Neuronal stem cell (in vitro differentiated cells): ENCODE results near the gene SMYD3.

ENCODE experiments used
- DNase-seq: peaks from one replicate; pipeline ENCODE4 v3.0.0-alpha.2; 2013; ENCODE audit warnings: low spot score
- H2AFZ ChIP-seq: one replicate; pipeline ENCODE4 v1.6.1; 2013; ENCODE audit warnings: mild to moderate bottlenecking, low read length, inconsistent platforms
- H2AK5ac ChIP-seq: 2 replicates; pipeline ENCODE4 v1.6.1; 2013; ENCODE audit warnings: low read depth, mild to moderate bottlenecking, inconsistent platforms, low read length, moderate library complexity, mixed read lengths
- H2BK120ac ChIP-seq: 2 replicates; pipeline ENCODE4 v1.6.1; 2013; ENCODE audit warnings: low read depth, mild to moderate bottlenecking, inconsistent platforms, low read length, moderate library complexity, mixed read lengths
- H2BK12ac ChIP-seq: one replicate; pipeline ENCODE4 v1.6.1; 2013; ENCODE audit warnings: low read length, inconsistent platforms
- H2BK15ac ChIP-seq: 2 replicates; pipeline ENCODE4 v1.6.1; 2013; ENCODE audit warnings: mild to moderate bottlenecking, low read length, inconsistent platforms, mixed read lengths
- H2BK5ac ChIP-seq: one replicate; pipeline ENCODE4 v1.6.1; 2013; ENCODE audit warnings: inconsistent platforms, mild to moderate bottlenecking, low read length, moderate library complexity
- H3K14ac ChIP-seq: one replicate; pipeline ENCODE4 v1.6.1; 2013; ENCODE audit warnings: low read length, inconsistent platforms
- H3K18ac ChIP-seq: 2 replicates; pipeline ENCODE4 v1.6.1; 2013; ENCODE audit warnings: low read length, inconsistent platforms
- H3K23ac ChIP-seq: 2 replicates; pipeline ENCODE4 v1.6.1; 2013; ENCODE audit warnings: low read depth, mild to moderate bottlenecking, mixed read lengths, low read length, inconsistent platforms; ENCODE audit not compliant: poor library complexity
- H3K27ac ChIP-seq: replicated peaks from 3 replicates; pipeline ENCODE4 v1.5.1; 2013; ENCODE audit warnings: low read length, inconsistent platforms
- H3K27me3 ChIP-seq, 3 experiments: 2 replicates each; pipeline ENCODE4 v1.6.1; 2013; ENCODE audit warnings: low read length in 3 of 3, mild to moderate bottlenecking in 2 of 3, inconsistent platforms in 1 of 3, low read depth in 1 of 3, mixed read lengths in 1 of 3, moderate library complexity in 1 of 3; ENCODE audit not compliant: control insufficient read depth in 3 of 3, insufficient read depth in 3 of 3
- H3K36me3 ChIP-seq, 2 donors: replicated peaks in 1 of 2; 2 replicates each; pipeline ENCODE4 v1.6.1; 2013; ENCODE audit warnings: low read length in 2 of 2; ENCODE audit not compliant: control insufficient read depth in 2 of 2, insufficient read depth in 2 of 2
- H3K4ac ChIP-seq: 2 replicates; pipeline ENCODE4 v1.6.1; 2013; ENCODE audit warnings: inconsistent platforms, mild to moderate bottlenecking, low read length, moderate library complexity
- H3K4me1 ChIP-seq, 2 donors: 1 replicate in 1 of 2; 2 replicates in 1 of 2; pipeline ENCODE4 v1.6.1; 2013; ENCODE audit warnings: low read length in 2 of 2, low read depth in 1 of 2; ENCODE audit not compliant: control insufficient read depth in 2 of 2, insufficient read depth in 1 of 2
- H3K4me2 ChIP-seq: one replicate; pipeline ENCODE4 v1.6.1; 2013; ENCODE audit warnings: mild to moderate bottlenecking, low read length, inconsistent platforms; ENCODE audit not compliant: insufficient read depth, poor library complexity, severe bottlenecking
- H3K4me3 ChIP-seq, 2 donors: 2 replicates each; pipeline ENCODE4 v1.5.1; 2013; ENCODE audit warnings: low read length in 2 of 2, mild to moderate bottlenecking in 2 of 2, inconsistent platforms in 1 of 2, moderate library complexity in 1 of 2
- H3K79me1 ChIP-seq: one replicate; pipeline ENCODE4 v1.6.1; 2013; ENCODE audit warnings: low read depth, mild to moderate bottlenecking, inconsistent platforms, low read length, moderate library complexity
- H3K9ac ChIP-seq: one replicate; pipeline ENCODE4 v1.6.1; 2013; ENCODE audit warnings: mild to moderate bottlenecking, low read depth, low read length, inconsistent platforms; ENCODE audit not compliant: poor library complexity
- H3K9me3 ChIP-seq, 2 donors: replicated peaks in 1 of 2; 2 replicates each; pipeline versions ENCODE3 to v1.6.1; 2013; ENCODE audit warnings: low read length in 2 of 2, mild to moderate bottlenecking in 2 of 2, inconsistent platforms in 1 of 2, low read depth in 1 of 2, mixed read lengths in 1 of 2, moderate library complexity in 1 of 2; ENCODE audit not compliant: control insufficient read depth in 2 of 2, insufficient read depth in 1 of 2
- H4K8ac ChIP-seq: one replicate; pipeline ENCODE4 v1.6.1; 2013; ENCODE audit warnings: low read depth, mild to moderate bottlenecking, inconsistent platforms, low read length, moderate library complexity
- H4K91ac ChIP-seq: one replicate; pipeline ENCODE4 v1.6.1; 2013; ENCODE audit warnings: low read length, low read depth, mild to moderate bottlenecking, inconsistent platforms; ENCODE audit not compliant: poor library complexity
- WGBS, 2 donors: extraction: QIAGEN DNeasy Blood & Tissue Kit; methylation state at CpG; one replicate each; pipeline ENCODE4 v1.1.7; 2013; ENCODE audit warnings: missing lambda C conversion rate in 2 of 2, mixed read lengths in 1 of 2; ENCODE audit not compliant: insufficient read length in 2 of 2, insufficient replicate concordance in 1 of 2; ENCODE audit errors: extremely low coverage in 2 of 2; 5-methylcytosine and 5-hydroxymethylcytosine counted together

The SMYD3 gene

DNA sequence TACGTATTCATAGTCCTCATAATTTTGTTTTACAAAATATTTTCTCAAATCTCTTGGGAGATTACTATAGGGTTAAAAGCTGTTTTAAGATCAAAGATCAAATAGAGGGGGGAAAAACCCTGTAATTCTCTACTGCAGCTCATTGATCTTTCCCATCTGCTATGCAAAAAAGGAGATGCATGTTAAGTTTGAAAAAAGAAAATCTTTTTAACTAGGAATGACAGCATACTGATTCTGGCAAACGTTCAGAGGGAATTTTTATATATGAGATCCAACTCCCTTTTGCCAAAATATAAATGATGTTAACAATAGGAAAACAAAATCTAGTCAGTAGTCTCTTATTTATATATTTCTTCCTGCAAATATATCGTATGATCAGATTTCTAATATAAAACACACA, 69.1 kb downstream of the SMYD3 start:
- H2BK15ac ChIP-seq, result no peak overlapping the region
- H3K18ac ChIP-seq, result no peak overlapping the region
- no peak overlapping the region for H3K9ac ChIP-seq
- H4K8ac ChIP-seq, result no peak overlapping the region
- no peak overlapping the region for H3K4me3 ChIP-seq
- no peaks in the 10 kb centered on the region for H3K79me1 ChIP-seq
- H2BK120ac ChIP-seq, result no peak overlapping the region
- H3K14ac ChIP-seq, result no peak overlapping the region
- no peaks in the 10 kb centered on the region for H3K36me3 ChIP-seq
- no peak overlapping the region for H2AK5ac ChIP-seq
- no peak overlapping the region for H3K4ac ChIP-seq
- H4K91ac ChIP-seq, result no peak overlapping the region
- H2AFZ ChIP-seq, result no peak overlapping the region
- no peaks in the 10 kb centered on the region for H3K27me3 ChIP-seq
- DNase-seq, result no peak
- H2BK5ac ChIP-seq, result no peak overlapping the region
- no peak overlapping the region for H3K27ac ChIP-seq
- no peak overlapping the region for H3K4me2 ChIP-seq
- no peaks in the 10 kb centered on the region for H3K4me1 ChIP-seq
- H3K23ac ChIP-seq, result no peak overlapping the region
- H3K9me3 ChIP-seq, result peaks cover 3 to 6% of the 10 kb centered on the region in 2 donors
- no peak overlapping the region for H2BK12ac ChIP-seq
- no CpG with 5 or more reads among the region's 3 CpGs for WGBS, 2 donors

GRCh38 chr1:246435421-246436041, 71.5 kb downstream of the SMYD3 start:
- Histone ChIP-seq H2BK15ac (no peak overlapping the region), H2BK12ac (no peak overlapping the region), H2AK5ac (no peak overlapping the region), H3K36me3 (no peaks in the 10 kb centered on the region), H3K14ac (no peak overlapping the region), H4K8ac (no peak overlapping the region), H3K9me3 (peaks cover 3 to 6% of the 10 kb centered on the region in 2 donors), H3K18ac (no peak overlapping the region), H3K4me2 (no peak overlapping the region), H3K4ac (no peak overlapping the region), H2AFZ (no peak overlapping the region), H2BK5ac (no peak overlapping the region), H3K4me1 (no peaks in the 10 kb centered on the region), H3K27ac (no peak overlapping the region), H3K23ac (no peak overlapping the region), H3K4me3 (no peak overlapping the region), H4K91ac (no peak overlapping the region), H3K79me1 (no peaks in the 10 kb centered on the region), H3K9ac (no peak overlapping the region), H2BK120ac (no peak overlapping the region), H3K27me3 (no peaks in the 10 kb centered on the region)
- WGBS, 2 donors, result no CpG with 5 or more reads among the region's 6 CpGs
- no peak for DNase-seq

GRCh38 chr1:246434335-246434734, 72.7 kb downstream of the SMYD3 start:
- no peaks in the 10 kb centered on the region for H3K79me1 ChIP-seq
- H3K4me2 ChIP-seq, result no peak overlapping the region
- no CpG with 5 or more reads among the region's 5 CpGs for WGBS, 2 donors
- no peaks in the 10 kb centered on the region for H3K4me1 ChIP-seq
- no peak overlapping the region for H2AFZ ChIP-seq
- no peak overlapping the region for H3K4me3 ChIP-seq
- no peak overlapping the region for H2BK120ac ChIP-seq
- H3K14ac ChIP-seq, result no peak overlapping the region
- H3K18ac ChIP-seq, result no peak overlapping the region
- H2BK15ac ChIP-seq, result no peak overlapping the region
- H3K9me3 ChIP-seq, result peaks cover 3 to 6% of the 10 kb centered on the region in 2 donors
- H3K27ac ChIP-seq, result no peak overlapping the region
- H4K91ac ChIP-seq, result no peak overlapping the region
- H4K8ac ChIP-seq, result no peak overlapping the region
- DNase-seq, result no peak
- no peak overlapping the region for H3K4ac ChIP-seq
- no peaks in the 10 kb centered on the region for H3K27me3 ChIP-seq
- H3K23ac ChIP-seq, result no peak overlapping the region
- H2AK5ac ChIP-seq, result no peak overlapping the region
- no peak overlapping the region for H2BK12ac ChIP-seq
- H3K36me3 ChIP-seq, result no peaks in the 10 kb centered on the region
- H2BK5ac ChIP-seq, result no peak overlapping the region
- H3K9ac ChIP-seq, result no peak overlapping the region

GRCh38 chr1:246428542-246429308, 78.4 kb downstream of the SMYD3 start:
- H3K4me1 ChIP-seq, result no peaks in the 10 kb centered on the region
- H3K14ac ChIP-seq, result no peak overlapping the region
- H4K8ac ChIP-seq, result no peak overlapping the region
- H3K36me3 ChIP-seq, result no peaks in the 10 kb centered on the region
- no peak overlapping the region for H3K27ac ChIP-seq
- no peaks in the 10 kb centered on the region for H3K9me3 ChIP-seq
- H3K4me3 ChIP-seq, result no peak overlapping the region
- no CpG with 5 or more reads among the region's 9 CpGs for WGBS, 2 donors
- no peak overlapping the region for H3K9ac ChIP-seq
- H3K18ac ChIP-seq, result no peak overlapping the region
- no peak overlapping the region for H2AFZ ChIP-seq
- DNase-seq, result no peak
- no peak overlapping the region for H3K4ac ChIP-seq
- no peak overlapping the region for H2BK15ac ChIP-seq
- no peak overlapping the region for H4K91ac ChIP-seq
- no peak overlapping the region for H2AK5ac ChIP-seq
- H2BK12ac ChIP-seq, result no peak overlapping the region
- H3K27me3 ChIP-seq, result no peaks in the 10 kb centered on the region
- H2BK5ac ChIP-seq, result no peak overlapping the region
- no peak overlapping the region for H3K4me2 ChIP-seq
- no peak overlapping the region for H2BK120ac ChIP-seq
- no peaks in the 10 kb centered on the region for H3K79me1 ChIP-seq
- no peak overlapping the region for H3K23ac ChIP-seq
